WTC11 (cell line): ENCODE results near the gene ADPRS. TPM values are rescaled to one million over a fixed set of nuclear protein-coding genes. Genes with fewer than 3 reads are reported as not detected.
A peak's percentile ranks its signal among the peaks of the same experiment; 100 is the strongest.

Source experiments
- ATAC-seq: fragments of 200-7000 bp; cut with Tn5 transposase; 2 replicates; pipeline ENCODE4 v1.10.0; 2021; ENCODE audit warnings: mild to moderate bottlenecking, moderate library complexity
- CTCF ChIA-PET: fragments of 300-600 bp; sonication (Branson Sonifier 250); formaldehyde crosslinking; loops from one replicate; lab custom pipeline; 2021; ENCODE audit warnings: antibody characterized with exemption; lab: Charles Lee
- POLR2A ChIA-PET: fragments of 350-600 bp; sonication (Branson Sonifier 250); formaldehyde crosslinking; loops from one replicate; lab custom pipeline; 2021; ENCODE audit warnings: antibody characterized with exemption; lab: Charles Lee
- DNase-seq: peaks from one replicate; pipeline ENCODE4 v3.0.0; 2021; ENCODE audit warnings: low spot score
- H3K27ac Mint-ChIP-seq: 2 replicates; pipeline ENCODE4 v1.8.0; 2021; ENCODE audit warnings: mixed read lengths
- H3K27me3 Mint-ChIP-seq: 2 replicates; pipeline ENCODE4 v1.8.0; 2021; ENCODE audit warnings: low read depth, mild to moderate bottlenecking, moderate library complexity, mixed read lengths
- H3K36me3 Mint-ChIP-seq: 2 replicates; pipeline ENCODE4 v1.8.0; 2021; ENCODE audit warnings: mixed read lengths
- H3K4me1 Mint-ChIP-seq: 2 replicates; pipeline ENCODE4 v1.8.0; 2022; ENCODE audit warnings: mixed read lengths
- H3K4me3 Mint-ChIP-seq: 2 replicates; pipeline ENCODE4 v1.8.0; 2021; ENCODE audit warnings: mild to moderate bottlenecking, moderate library complexity, mixed read lengths
- H3K9me3 Mint-ChIP-seq: 2 replicates; pipeline ENCODE4 v1.8.0; 2021; ENCODE audit warnings: mixed read lengths
- FOXK1 ChIP-seq: sonication (generic); formaldehyde crosslinking; IDR thresholded peaks from 2 replicates; pipeline ENCODE4 v1.8.0; 2022; ENCODE audit warnings: mild to moderate bottlenecking, moderate library complexity, missing genetic modification reagents
- FOXP1 ChIP-seq: sonication (generic); formaldehyde crosslinking; IDR thresholded peaks from 2 replicates; pipeline ENCODE4 v1.8.0; 2022; ENCODE audit warnings: missing genetic modification reagents, mild to moderate bottlenecking, moderate library complexity, borderline replicate concordance
- GTF2I ChIP-seq: fragments of 250-450 bp; sonication (Bioruptor Pico); conservative IDR thresholded peaks from 2 replicates; pipeline ENCODE4 v1.4.0; 2021; ENCODE audit warnings: mild to moderate bottlenecking
- HMGA2 ChIP-seq: fragments of 250-450 bp; sonication (Bioruptor Pico); IDR thresholded peaks from 2 replicates; pipeline ENCODE4 v1.4.0; 2021; ENCODE audit warnings: mild to moderate bottlenecking, moderate library complexity
- IRF2 ChIP-seq: sonication (generic); formaldehyde crosslinking; IDR thresholded peaks from 2 replicates; pipeline ENCODE4 v1.8.0; 2022; ENCODE audit warnings: low read depth, missing genetic modification reagents, borderline replicate concordance
- NFYB ChIP-seq: sonication (generic); formaldehyde crosslinking; conservative IDR thresholded peaks from 2 replicates; pipeline ENCODE4 v1.8.0; 2022; ENCODE audit warnings: low read depth, missing genetic modification reagents
- OVOL2 ChIP-seq: fragments of 250-450 bp; sonication (Bioruptor Pico); IDR thresholded peaks from 2 replicates; pipeline ENCODE4 v1.9.0; 2021; ENCODE audit warnings: mild to moderate bottlenecking, borderline replicate concordance
- PRRX2 ChIP-seq: fragments of 250-450 bp; sonication (Bioruptor Pico); IDR thresholded peaks from 2 replicates; pipeline ENCODE4 v1.8.0; 2021; ENCODE audit warnings: mild to moderate bottlenecking
- RELA ChIP-seq: sonication (generic); formaldehyde crosslinking; IDR thresholded peaks from 2 replicates; pipeline ENCODE4 v1.8.1; 2022; ENCODE audit warnings: missing genetic modification reagents, mild to moderate bottlenecking, borderline replicate concordance
- SMAD4 ChIP-seq: sonication (generic); formaldehyde crosslinking; IDR thresholded peaks from 2 replicates; pipeline ENCODE4 v1.8.0; 2022; ENCODE audit warnings: mild to moderate bottlenecking, missing genetic modification reagents
- TEAD1 ChIP-seq: sonication (generic); formaldehyde crosslinking; IDR thresholded peaks from 2 replicates; pipeline ENCODE4 v1.8.0; 2022; ENCODE audit warnings: mild to moderate bottlenecking, missing genetic modification reagents
- ZBTB21 ChIP-seq: sonication (generic); formaldehyde crosslinking; IDR thresholded peaks from 2 replicates; pipeline ENCODE4 v1.8.1; 2023; ENCODE audit warnings: mild to moderate bottlenecking, missing genetic modification reagents, borderline replicate concordance
- ZNF219 ChIP-seq: sonication (generic); formaldehyde crosslinking; IDR thresholded peaks from 2 replicates; pipeline ENCODE4 v1.8.0; 2023; ENCODE audit warnings: missing genetic modification reagents, mild to moderate bottlenecking, borderline replicate concordance
- ZNF232 ChIP-seq: sonication (generic); formaldehyde crosslinking; IDR thresholded peaks from 2 replicates; pipeline ENCODE4 v1.8.0; 2022; ENCODE audit warnings: mild to moderate bottlenecking, missing genetic modification reagents
- ZNF263 ChIP-seq: sonication (generic); formaldehyde crosslinking; IDR thresholded peaks from 2 replicates; pipeline ENCODE4 v1.8.1; 2022; ENCODE audit warnings: low read depth, mild to moderate bottlenecking, moderate library complexity, missing genetic modification reagents
- ZNF317 ChIP-seq: sonication (generic); formaldehyde crosslinking; IDR thresholded peaks from 2 replicates; pipeline ENCODE4 v1.8.1; 2023; ENCODE audit warnings: low read depth, mild to moderate bottlenecking, moderate library complexity, missing genetic modification reagents, borderline replicate concordance
- ZNF396 ChIP-seq: fragments of 250-450 bp; sonication (Bioruptor Pico); IDR thresholded peaks from 2 replicates; pipeline ENCODE4 v1.8.0; 2021; ENCODE audit warnings: mild to moderate bottlenecking, moderate library complexity, borderline replicate concordance
- ZNF416 ChIP-seq: fragments of 250-450 bp; sonication (Bioruptor Pico); IDR thresholded peaks from 2 replicates; pipeline ENCODE4 v1.9.0; 2021; ENCODE audit warnings: mild to moderate bottlenecking, inconsistent platforms
- total RNA-seq: library from RNA; stranded (reverse); gene quantifications from 3 replicates; pipeline ENCODE4 v1.2.3, GENCODE V29; 2021
- TF ChIP-seq, protein P1 (sequence below): sonication (generic); formaldehyde crosslinking; IDR thresholded peaks from 2 replicates; pipeline ENCODE4 v1.8.0; 2022; ENCODE audit warnings: mild to moderate bottlenecking, missing genetic modification reagents
- TF ChIP-seq, protein P2 (sequence below): sonication (generic); formaldehyde crosslinking; IDR thresholded peaks from 2 replicates; pipeline ENCODE4 v1.8.0; 2022; ENCODE audit warnings: missing genetic modification reagents
- TF ChIP-seq, protein P3 (sequence below): sonication (generic); formaldehyde crosslinking; IDR thresholded peaks from 2 replicates; pipeline ENCODE4 v1.8.1; 2023; ENCODE audit warnings: mild to moderate bottlenecking, missing genetic modification reagents, moderate library complexity
- TF ChIP-seq, protein P4 (sequence below): sonication (generic); formaldehyde crosslinking; IDR thresholded peaks from 2 replicates; pipeline ENCODE4 v1.8.1; 2023; ENCODE audit warnings: mild to moderate bottlenecking, missing genetic modification reagents
- TF ChIP-seq, protein P5 (sequence below): fragments of 250-450 bp; sonication (Bioruptor Pico); IDR thresholded peaks from 2 replicates; pipeline ENCODE4 v1.9.0; 2021; ENCODE audit warnings: moderate library complexity, mild to moderate bottlenecking, inconsistent platforms, borderline replicate concordance
- TF ChIP-seq, protein P6 (sequence below): sonication (generic); formaldehyde crosslinking; IDR thresholded peaks from 2 replicates; pipeline ENCODE4 v1.8.0; 2023; ENCODE audit warnings: missing genetic modification reagents
- TF ChIP-seq, protein P7 (sequence below): sonication (generic); formaldehyde crosslinking; IDR thresholded peaks from 2 replicates; pipeline ENCODE4 v1.8.1; 2022; ENCODE audit warnings: mild to moderate bottlenecking, moderate library complexity, missing genetic modification reagents

Gene ADPRS
- total RNA-seq, 1 experiment from 2014 or later: 32.7 TPM

DNA sequence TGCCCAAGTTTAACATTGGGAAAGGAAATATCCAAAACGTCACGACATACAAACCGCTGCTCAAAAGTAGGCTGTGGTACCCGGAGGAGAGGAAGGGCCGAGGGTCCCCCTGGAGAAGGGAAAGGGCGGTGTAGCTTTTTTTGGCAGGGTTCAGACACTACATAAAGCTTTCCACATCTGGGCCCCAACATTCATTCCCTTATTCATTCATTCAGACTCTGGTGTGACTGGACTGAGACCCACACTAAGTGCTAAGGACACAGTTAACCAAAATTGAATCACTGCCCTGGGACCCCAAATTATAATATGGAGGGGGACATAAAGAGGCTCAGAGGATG, 46.6 kb downstream of the ADPRS start:
- TF ChIP-seq, protein P1, sequence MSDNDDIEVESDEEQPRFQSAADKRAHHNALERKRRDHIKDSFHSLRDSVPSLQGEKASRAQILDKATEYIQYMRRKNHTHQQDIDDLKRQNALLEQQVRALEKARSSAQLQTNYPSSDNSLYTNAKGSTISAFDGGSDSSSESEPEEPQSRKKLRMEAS (CRISPR knock-in tag): no peak
- TF ChIP-seq ZNF317 (CRISPR knock-in tag) (no peak), ZNF416 (CRISPR knock-in tag) (no peak), FOXP1 (CRISPR knock-in tag) (no peak), IRF2 (CRISPR knock-in tag) (no peak), ZNF263 (CRISPR knock-in tag) (no peak), ZBTB21 (no peak), TEAD1 (CRISPR knock-in tag) (no peak), NFYB (CRISPR knock-in tag) (no peak), PRRX2 (CRISPR knock-in tag) (no peak), GTF2I (CRISPR knock-in tag) (no peak), ZNF219 (CRISPR knock-in tag) (no peak), RELA (CRISPR knock-in tag) (no peak), ZNF396 (no peak), SMAD4 (CRISPR knock-in tag) (no peak), FOXK1 (CRISPR knock-in tag) (no peak)
- TF ChIP-seq, protein P2, sequence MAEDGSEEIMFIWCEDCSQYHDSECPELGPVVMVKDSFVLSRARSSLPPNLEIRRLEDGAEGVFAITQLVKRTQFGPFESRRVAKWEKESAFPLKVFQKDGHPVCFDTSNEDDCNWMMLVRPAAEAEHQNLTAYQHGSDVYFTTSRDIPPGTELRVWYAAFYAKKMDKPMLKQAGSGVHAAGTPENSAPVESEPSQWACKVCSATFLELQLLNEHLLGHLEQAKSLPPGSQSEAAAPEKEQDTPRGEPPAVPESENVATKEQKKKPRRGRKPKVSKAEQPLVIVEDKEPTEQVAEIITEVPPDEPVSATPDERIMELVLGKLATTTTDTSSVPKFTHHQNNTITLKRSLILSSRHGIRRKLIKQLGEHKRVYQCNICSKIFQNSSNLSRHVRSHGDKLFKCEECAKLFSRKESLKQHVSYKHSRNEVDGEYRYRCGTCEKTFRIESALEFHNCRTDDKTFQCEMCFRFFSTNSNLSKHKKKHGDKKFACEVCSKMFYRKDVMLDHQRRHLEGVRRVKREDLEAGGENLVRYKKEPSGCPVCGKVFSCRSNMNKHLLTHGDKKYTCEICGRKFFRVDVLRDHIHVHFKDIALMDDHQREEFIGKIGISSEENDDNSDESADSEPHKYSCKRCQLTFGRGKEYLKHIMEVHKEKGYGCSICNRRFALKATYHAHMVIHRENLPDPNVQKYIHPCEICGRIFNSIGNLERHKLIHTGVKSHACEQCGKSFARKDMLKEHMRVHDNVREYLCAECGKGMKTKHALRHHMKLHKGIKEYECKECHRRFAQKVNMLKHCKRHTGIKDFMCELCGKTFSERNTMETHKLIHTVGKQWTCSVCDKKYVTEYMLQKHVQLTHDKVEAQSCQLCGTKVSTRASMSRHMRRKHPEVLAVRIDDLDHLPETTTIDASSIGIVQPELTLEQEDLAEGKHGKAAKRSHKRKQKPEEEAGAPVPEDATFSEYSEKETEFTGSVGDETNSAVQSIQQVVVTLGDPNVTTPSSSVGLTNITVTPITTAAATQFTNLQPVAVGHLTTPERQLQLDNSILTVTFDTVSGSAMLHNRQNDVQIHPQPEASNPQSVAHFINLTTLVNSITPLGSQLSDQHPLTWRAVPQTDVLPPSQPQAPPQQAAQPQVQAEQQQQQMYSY (CRISPR knock-in tag): no peak
- TF ChIP-seq, protein P3, sequence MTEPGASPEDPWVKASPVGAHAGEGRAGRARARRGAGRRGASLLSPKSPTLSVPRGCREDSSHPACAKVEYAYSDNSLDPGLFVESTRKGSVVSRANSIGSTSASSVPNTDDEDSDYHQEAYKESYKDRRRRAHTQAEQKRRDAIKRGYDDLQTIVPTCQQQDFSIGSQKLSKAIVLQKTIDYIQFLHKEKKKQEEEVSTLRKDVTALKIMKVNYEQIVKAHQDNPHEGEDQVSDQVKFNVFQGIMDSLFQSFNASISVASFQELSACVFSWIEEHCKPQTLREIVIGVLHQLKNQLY (CRISPR knock-in tag): no peak
- TF ChIP-seq, protein P4, sequence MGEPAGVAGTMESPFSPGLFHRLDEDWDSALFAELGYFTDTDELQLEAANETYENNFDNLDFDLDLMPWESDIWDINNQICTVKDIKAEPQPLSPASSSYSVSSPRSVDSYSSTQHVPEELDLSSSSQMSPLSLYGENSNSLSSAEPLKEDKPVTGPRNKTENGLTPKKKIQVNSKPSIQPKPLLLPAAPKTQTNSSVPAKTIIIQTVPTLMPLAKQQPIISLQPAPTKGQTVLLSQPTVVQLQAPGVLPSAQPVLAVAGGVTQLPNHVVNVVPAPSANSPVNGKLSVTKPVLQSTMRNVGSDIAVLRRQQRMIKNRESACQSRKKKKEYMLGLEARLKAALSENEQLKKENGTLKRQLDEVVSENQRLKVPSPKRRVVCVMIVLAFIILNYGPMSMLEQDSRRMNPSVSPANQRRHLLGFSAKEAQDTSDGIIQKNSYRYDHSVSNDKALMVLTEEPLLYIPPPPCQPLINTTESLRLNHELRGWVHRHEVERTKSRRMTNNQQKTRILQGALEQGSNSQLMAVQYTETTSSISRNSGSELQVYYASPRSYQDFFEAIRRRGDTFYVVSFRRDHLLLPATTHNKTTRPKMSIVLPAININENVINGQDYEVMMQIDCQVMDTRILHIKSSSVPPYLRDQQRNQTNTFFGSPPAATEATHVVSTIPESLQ (CRISPR knock-in tag): no peak
- TF ChIP-seq, all 79 proteins: peak for 0
- POLR2A ChIA-PET: interaction anchor here (0.7 to 1.0 kb wide), 3 partner anchors 14 to 38 kb away, joined by 3 to 6 read pairs (median 5); partner anchors contain the start of gene TRAPPC3

DNA sequence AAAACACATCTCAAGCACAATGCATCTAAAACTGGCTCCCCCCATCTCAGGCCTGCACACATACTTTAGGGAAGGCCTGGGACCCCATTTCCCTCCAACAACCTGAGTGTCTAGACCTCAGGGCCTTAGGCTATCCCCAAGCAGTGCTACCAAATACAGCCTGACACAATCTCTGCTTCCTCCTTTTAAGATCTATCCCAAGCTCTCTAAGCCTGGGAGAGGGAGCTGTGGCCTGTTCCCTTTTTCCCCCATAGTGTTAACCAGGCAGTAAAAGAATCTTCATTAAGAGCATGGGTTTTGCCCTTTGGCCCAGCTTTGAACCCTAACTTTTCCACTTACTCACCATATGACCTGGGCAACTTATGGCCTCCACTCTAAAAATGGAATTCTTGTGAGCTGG, 47.1 kb downstream of the ADPRS start:
- Mint-ChIP-seq H3K27me3 (no peaks in the 10 kb centered on the region), H3K4me1 (peaks cover 6% of the 10 kb centered on the region), H3K36me3 (peaks cover 20% of the 10 kb centered on the region; the same call in 1 of the 2 replicates), H3K4me3 (no peak overlapping the region), H3K27ac (no peak overlapping the region), H3K9me3 (no peaks in the 10 kb centered on the region)
- DNase-seq (no peak), ATAC-seq (no peak)
- CTCF ChIA-PET: interaction anchor here (0.7 to 5.5 kb wide), 9 partner anchors 13 to 252 kb away, joined by 3 to 142 read pairs (median 8); partner anchors contain the start of genes AGO1, THRAP3 and TRAPPC3
- POLR2A ChIA-PET: no interaction called here
- TF ChIP-seq, protein P5, sequence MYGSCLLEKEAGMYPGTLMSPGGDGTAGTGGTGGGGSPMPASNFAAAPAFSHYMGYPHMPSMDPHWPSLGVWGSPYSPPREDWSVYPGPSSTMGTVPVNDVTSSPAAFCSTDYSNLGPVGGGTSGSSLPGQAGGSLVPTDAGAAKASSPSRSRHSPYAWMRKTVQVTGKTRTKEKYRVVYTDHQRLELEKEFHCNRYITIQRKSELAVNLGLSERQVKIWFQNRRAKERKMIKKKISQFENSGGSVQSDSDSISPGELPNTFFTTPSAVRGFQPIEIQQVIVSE (CRISPR knock-in tag): no peak
- TF ChIP-seq IRF2 (CRISPR knock-in tag) (no peak), ZNF232 (CRISPR knock-in tag) (no peak), HMGA2 (CRISPR knock-in tag) (no peak), OVOL2 (CRISPR knock-in tag) (no peak)
- TF ChIP-seq, protein P3 (CRISPR knock-in tag): no peak
- TF ChIP-seq, protein P6, sequence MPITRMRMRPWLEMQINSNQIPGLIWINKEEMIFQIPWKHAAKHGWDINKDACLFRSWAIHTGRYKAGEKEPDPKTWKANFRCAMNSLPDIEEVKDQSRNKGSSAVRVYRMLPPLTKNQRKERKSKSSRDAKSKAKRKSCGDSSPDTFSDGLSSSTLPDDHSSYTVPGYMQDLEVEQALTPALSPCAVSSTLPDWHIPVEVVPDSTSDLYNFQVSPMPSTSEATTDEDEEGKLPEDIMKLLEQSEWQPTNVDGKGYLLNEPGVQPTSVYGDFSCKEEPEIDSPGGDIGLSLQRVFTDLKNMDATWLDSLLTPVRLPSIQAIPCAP (CRISPR knock-in tag): no peak
- TF ChIP-seq, protein P7, sequence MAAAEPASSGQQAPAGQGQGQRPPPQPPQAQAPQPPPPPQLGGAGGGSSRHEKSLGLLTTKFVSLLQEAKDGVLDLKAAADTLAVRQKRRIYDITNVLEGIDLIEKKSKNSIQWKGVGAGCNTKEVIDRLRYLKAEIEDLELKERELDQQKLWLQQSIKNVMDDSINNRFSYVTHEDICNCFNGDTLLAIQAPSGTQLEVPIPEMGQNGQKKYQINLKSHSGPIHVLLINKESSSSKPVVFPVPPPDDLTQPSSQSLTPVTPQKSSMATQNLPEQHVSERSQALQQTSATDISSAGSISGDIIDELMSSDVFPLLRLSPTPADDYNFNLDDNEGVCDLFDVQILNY (CRISPR knock-in tag): no peak

More for the DNA sequence above, 46.6 kb downstream of the ADPRS start:
- Mint-ChIP-seq H3K27ac (peak overlapping the region; percentile 26), H3K27me3 (no peaks in the 10 kb centered on the region), H3K36me3 (peaks cover 20% of the 10 kb centered on the region; the same call in 1 of the 2 replicates), H3K4me3 (no peak overlapping the region), H3K4me1 (peaks cover 6% of the 10 kb centered on the region), H3K9me3 (no peaks in the 10 kb centered on the region)
- ATAC-seq (no peak), DNase-seq (no peak)
- CTCF ChIA-PET: interaction anchor here (0.6 to 5.5 kb wide), 45 partner anchors 10 to 315 kb away, joined by 3 to 142 read pairs (median 4); partner anchors contain the start of genes AGO1, AGO3, OSCP1 and SH3D21
